Breast epithelium (tissue), 3 donors: ENCODE results near the gene ASS1.

ENCODE experiments used
- POLR2A ChIP-seq: fragments of 450-650 bp; IDR thresholded peaks from one replicate; pipeline ENCODE4 v1.6.1; 2016; ENCODE audit warnings: antibody characterized with exemption, mild to moderate bottlenecking, moderate library complexity
- POLR2AphosphoS5 ChIP-seq, 3 donors: sonication (generic); formaldehyde crosslinking; IDR thresholded peaks; one replicate each; pipeline ENCODE4 v1.6.1; 2017; ENCODE audit warnings: antibody characterized with exemption in 3 of 3
- TF ChIP-seq, protein P1 (sequence below), 3 donors: fragments of 450-650 bp; IDR thresholded peaks; one replicate each; pipeline ENCODE4 v1.5.1; 2016 to 2017; ENCODE audit warnings: antibody characterized with exemption in 3 of 3, mild to moderate bottlenecking in 3 of 3, moderate library complexity in 3 of 3

DNA sequence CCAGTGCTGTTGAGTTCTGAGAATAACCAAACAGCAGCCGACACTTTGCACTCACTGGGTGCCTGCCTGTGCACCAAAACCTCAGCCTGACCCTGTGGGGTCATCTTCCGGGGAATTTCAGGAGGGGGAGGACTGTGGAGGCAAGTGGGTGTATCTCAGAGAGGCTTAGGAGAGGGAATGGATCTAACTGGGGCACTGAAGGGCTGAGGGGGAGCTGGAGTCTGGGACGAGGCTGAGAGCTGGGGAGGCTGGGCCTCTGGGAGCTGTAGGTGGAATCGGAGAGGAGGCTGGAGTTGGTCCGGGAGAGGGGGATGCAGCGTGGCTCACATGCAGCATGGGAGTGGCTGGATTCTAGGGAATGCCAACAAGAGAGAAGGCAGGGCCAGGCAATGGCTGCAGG, 14.9 kb upstream of the ASS1 start:
- TF ChIP-seq, protein P1, sequence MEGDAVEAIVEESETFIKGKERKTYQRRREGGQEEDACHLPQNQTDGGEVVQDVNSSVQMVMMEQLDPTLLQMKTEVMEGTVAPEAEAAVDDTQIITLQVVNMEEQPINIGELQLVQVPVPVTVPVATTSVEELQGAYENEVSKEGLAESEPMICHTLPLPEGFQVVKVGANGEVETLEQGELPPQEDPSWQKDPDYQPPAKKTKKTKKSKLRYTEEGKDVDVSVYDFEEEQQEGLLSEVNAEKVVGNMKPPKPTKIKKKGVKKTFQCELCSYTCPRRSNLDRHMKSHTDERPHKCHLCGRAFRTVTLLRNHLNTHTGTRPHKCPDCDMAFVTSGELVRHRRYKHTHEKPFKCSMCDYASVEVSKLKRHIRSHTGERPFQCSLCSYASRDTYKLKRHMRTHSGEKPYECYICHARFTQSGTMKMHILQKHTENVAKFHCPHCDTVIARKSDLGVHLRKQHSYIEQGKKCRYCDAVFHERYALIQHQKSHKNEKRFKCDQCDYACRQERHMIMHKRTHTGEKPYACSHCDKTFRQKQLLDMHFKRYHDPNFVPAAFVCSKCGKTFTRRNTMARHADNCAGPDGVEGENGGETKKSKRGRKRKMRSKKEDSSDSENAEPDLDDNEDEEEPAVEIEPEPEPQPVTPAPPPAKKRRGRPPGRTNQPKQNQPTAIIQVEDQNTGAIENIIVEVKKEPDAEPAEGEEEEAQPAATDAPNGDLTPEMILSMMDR (IDR thresholded peaks at IDR 0.05): no peak
- TF ChIP-seq POLR2AphosphoS5 (IDR thresholded peaks at IDR 0.05): no peak
- TF ChIP-seq POLR2A: no peak
